ENCODE data around the gene FAM3B. TPM values are rescaled to one million over a fixed set of nuclear protein-coding genes. Genes with fewer than 3 reads are reported as not detected.

The FAM3B gene
- total and polyA plus RNA-seq, 8 donors, result 7.9 to 31.9 (median 13.0) TPM

GRCh38 chr21:41344146-41344545 lies 27.5 kb downstream of the FAM3B start:
- Histone ChIP-seq H3K4me1 (peaks cover 0 to 6% of the 10 kb centered on the region in 2 donors), H3K9me3 (peaks cover 0 to 5% of the 10 kb centered on the region in 2 donors), H3K4me3 (no peak overlapping the region), H3K27me3 (no peaks in the 10 kb centered on the region), H3K27ac (no peak overlapping the region), H3K36me3 (no peaks in the 10 kb centered on the region)
- intact Hi-C loops (cut with DNase I), result no loop called here
- TF ChIP-seq CTCF (IDR thresholded peaks at IDR 0.05), result no peak
- peak in 1 of 4 donors; percentile 51 for DNase-seq
- ATAC-seq, result no peak

GRCh38 chr21:41345356-41345755 lies 28.8 kb downstream of the FAM3B start:
- no peak overlapping the region for H3K4me3 ChIP-seq
- intact Hi-C loops (cut with DNase I), result no loop called here
- no peaks in the 10 kb centered on the region for H3K36me3 ChIP-seq
- H3K4me1 ChIP-seq, result peaks cover 0 to 6% of the 10 kb centered on the region in 2 donors
- H3K9me3 ChIP-seq, result peaks cover 0 to 5% of the 10 kb centered on the region in 2 donors
- no peak for DNase-seq
- H3K27me3 ChIP-seq, result peaks cover 0 to under 1% of the 10 kb centered on the region in 2 donors
- no peak for TF ChIP-seq CTCF (IDR thresholded peaks at IDR 0.05)
- no peak for ATAC-seq
- no peak overlapping the region for H3K27ac ChIP-seq

- H3K27ac ChIP-seq, result no peak overlapping the region
- H3K4me3 ChIP-seq, result no peak overlapping the region
- intact Hi-C loops (cut with DNase I), result no loop called here
- no peak for ATAC-seq
- no peak for TF ChIP-seq CTCF (IDR thresholded peaks at IDR 0.05)
- H3K36me3 ChIP-seq, result no peaks in the 10 kb centered on the region
- H3K4me1 ChIP-seq, result peaks cover 0 to 6% of the 10 kb centered on the region in 2 donors
- no peak for DNase-seq
- peaks cover 0 to 5% of the 10 kb centered on the region in 2 donors for H3K9me3 ChIP-seq
- H3K27me3 ChIP-seq, result peaks cover 0 to 4% of the 10 kb centered on the region in 2 donors
Observed at GRCh38 chr21:41345934-41346685, 29.5 kb downstream of the FAM3B start.

- intact Hi-C loops (cut with DNase I), result no loop called here
- peaks cover 0 to 5% of the 10 kb centered on the region in 2 donors for H3K9me3 ChIP-seq
- ATAC-seq (no peak), DNase-seq (no peak)
- peaks cover 0 to 4% of the 10 kb centered on the region in 2 donors for H3K27me3 ChIP-seq
- H3K4me1 ChIP-seq, result peaks cover 0 to 6% of the 10 kb centered on the region in 2 donors
- H3K36me3 ChIP-seq, result no peaks in the 10 kb centered on the region
- TF ChIP-seq CTCF (IDR thresholded peaks at IDR 0.05), result no peak
- H3K4me3 ChIP-seq, result no peak overlapping the region
- H3K27ac ChIP-seq, result no peak overlapping the region
Observed at GRCh38 chr21:41346758-41347157, 30.2 kb downstream of the FAM3B start.

- DNase-seq, result no peak
- H3K27ac ChIP-seq, result no peak overlapping the region
- no peak for TF ChIP-seq CTCF (IDR thresholded peaks at IDR 0.05)
Observed at GRCh38 chr21:41348434-41348833, 31.8 kb downstream of the FAM3B start.

More at GRCh38 chr21:41348434-41348833, 31.8 kb downstream of the FAM3B start:
- H3K27me3 ChIP-seq, result peaks cover 0 to 4% of the 10 kb centered on the region in 2 donors
- ATAC-seq, result no peak
- H3K9me3 ChIP-seq, result no peaks in the 10 kb centered on the region
- peaks cover 0 to 6% of the 10 kb centered on the region in 2 donors for H3K4me1 ChIP-seq
- no peaks in the 10 kb centered on the region for H3K36me3 ChIP-seq
- no peak overlapping the region for H3K4me3 ChIP-seq
- intact Hi-C loops (cut with DNase I), result no loop called here

Data from left lung (tissue), 10 donors.